ENCODE results near the gene TAF5L. TPM values are rescaled to one million over a fixed set of nuclear protein-coding genes. Genes with fewer than 3 reads are reported as not detected.
A peak's percentile ranks its signal among the peaks of the same experiment; 100 is the strongest.

The TAF5L gene
- total and polyA plus RNA-seq, 2 experiments from 2014 or later = 5.4 to 13.0 TPM

GRCh38 chr1:229627003-229627402 is 1.1 kb upstream of the TAF5L start:
- peaks cover 82% of the 10 kb centered on the region for H3K79me2 ChIP-seq
- no peak for DNase-seq (ENCODE audit: low spot score)
- H2AFZ ChIP-seq = peak overlapping the region; percentile 93
- H3K27me3 ChIP-seq = no peaks in the 10 kb centered on the region
- H3K4me3 ChIP-seq = peak overlapping the region; percentile 91
- TF ChIP-seq EZH2 (IDR thresholded peaks at IDR 0.05; ENCODE audit: borderline replicate concordance) = no peak
- TF ChIP-seq EZH2phosphoT487 (IDR thresholded peaks at IDR 0.05; ENCODE audit: low read depth, severe bottlenecking, unreplicated experiment) = no peak
- TF ChIP-seq CTCF (IDR thresholded peaks at IDR 0.05; ENCODE audit: poor library complexity) = no peak
- H3K9me2 ChIP-seq (replicated peaks; ENCODE audit: insufficient read depth) = no peaks in the 10 kb centered on the region
- peak overlapping the region; percentile 77 for H3K4me2 ChIP-seq
- no peaks in the 10 kb centered on the region for H3K9me3 ChIP-seq (ENCODE audit: low read depth)
- peaks cover 31% of the 10 kb centered on the region for H4K20me1 ChIP-seq (ENCODE audit: insufficient read depth, poor library complexity, severe bottlenecking)
- 9% methylated on average over 4 of the region's 4 CpGs for WGBS (ENCODE audit: low lambda C conversion rate, missing lambda C conversion rate)
- H3K27ac ChIP-seq = peak overlapping the region; percentile 78
- no peaks in the 10 kb centered on the region for H3K36me3 ChIP-seq (replicated peaks; ENCODE audit: insufficient read depth, low read depth)
- H3K4me1 ChIP-seq (ENCODE audit: insufficient read depth) = peaks cover 21% of the 10 kb centered on the region

DNA sequence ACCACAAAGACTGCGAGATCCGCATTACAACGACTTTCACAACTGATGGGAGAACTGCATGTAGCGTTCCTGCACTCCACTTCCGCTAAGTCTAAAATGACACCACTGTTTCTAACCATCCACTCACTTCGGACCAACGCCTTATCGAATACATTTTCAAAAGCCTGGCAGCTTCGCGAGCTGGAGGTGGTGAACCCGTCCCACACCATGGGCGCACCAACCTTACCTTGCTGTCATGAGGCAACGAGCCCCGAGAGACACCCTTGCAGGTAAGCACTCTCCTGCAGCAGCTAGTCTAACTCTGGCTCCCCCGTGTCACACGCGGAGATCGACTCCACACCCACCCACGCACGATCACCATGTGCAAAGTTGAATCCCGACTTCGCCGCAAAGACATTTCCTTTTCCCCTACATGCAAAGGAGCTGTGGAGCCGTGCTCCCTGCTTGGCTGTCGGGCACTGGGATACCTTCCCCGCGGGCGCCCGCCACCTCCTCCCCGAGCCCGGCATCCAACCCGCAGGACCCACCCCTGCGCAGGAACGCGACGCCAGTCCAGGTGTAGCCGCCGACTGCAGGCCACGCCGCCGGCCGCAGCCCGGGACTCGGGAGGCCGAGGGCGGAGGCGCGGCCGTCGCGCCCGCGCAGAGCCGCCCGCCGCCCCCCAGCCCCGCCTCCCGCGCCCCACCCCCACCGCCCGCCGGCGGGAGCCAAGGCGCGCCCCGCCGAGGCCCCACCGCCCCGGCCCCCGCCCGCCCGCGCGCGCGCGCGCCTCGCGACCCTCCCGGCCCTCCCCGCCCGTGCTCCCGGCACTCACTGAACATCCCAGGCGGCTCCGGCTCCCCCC is 629 bp downstream of the TAF5L start:
- WGBS (ENCODE audit: low lambda C conversion rate, missing lambda C conversion rate) = under 1% methylated on average over 25 of the region's 86 CpGs
- peak overlapping the region; percentile 96 for H3K4me3 ChIP-seq
- DNase-seq (ENCODE audit: low spot score) = peak; percentile 86
- H3K4me2 ChIP-seq = peak overlapping the region; percentile 94
- H3K9me2 ChIP-seq (replicated peaks; ENCODE audit: insufficient read depth) = no peaks in the 10 kb centered on the region
- no peaks in the 10 kb centered on the region for H3K27me3 ChIP-seq
- H3K79me2 ChIP-seq = peaks cover 86% of the 10 kb centered on the region
- H4K20me1 ChIP-seq (ENCODE audit: insufficient read depth, poor library complexity, severe bottlenecking) = peaks cover 31% of the 10 kb centered on the region
- H3K9me3 ChIP-seq (ENCODE audit: low read depth) = no peaks in the 10 kb centered on the region
- no peaks in the 10 kb centered on the region for H3K36me3 ChIP-seq (replicated peaks; ENCODE audit: insufficient read depth, low read depth)
- H2AFZ ChIP-seq = peak overlapping the region; percentile 89
- H3K27ac ChIP-seq = peak overlapping the region; percentile 99
- H3K4me1 ChIP-seq (ENCODE audit: insufficient read depth) = peaks cover 21% of the 10 kb centered on the region
- no peak for TF ChIP-seq EZH2phosphoT487 (IDR thresholded peaks at IDR 0.05; ENCODE audit: low read depth, severe bottlenecking, unreplicated experiment)
- no peak for TF ChIP-seq CTCF (IDR thresholded peaks at IDR 0.05; ENCODE audit: poor library complexity)
- TF ChIP-seq EZH2 (IDR thresholded peaks at IDR 0.05; ENCODE audit: borderline replicate concordance) = no peak

DNA sequence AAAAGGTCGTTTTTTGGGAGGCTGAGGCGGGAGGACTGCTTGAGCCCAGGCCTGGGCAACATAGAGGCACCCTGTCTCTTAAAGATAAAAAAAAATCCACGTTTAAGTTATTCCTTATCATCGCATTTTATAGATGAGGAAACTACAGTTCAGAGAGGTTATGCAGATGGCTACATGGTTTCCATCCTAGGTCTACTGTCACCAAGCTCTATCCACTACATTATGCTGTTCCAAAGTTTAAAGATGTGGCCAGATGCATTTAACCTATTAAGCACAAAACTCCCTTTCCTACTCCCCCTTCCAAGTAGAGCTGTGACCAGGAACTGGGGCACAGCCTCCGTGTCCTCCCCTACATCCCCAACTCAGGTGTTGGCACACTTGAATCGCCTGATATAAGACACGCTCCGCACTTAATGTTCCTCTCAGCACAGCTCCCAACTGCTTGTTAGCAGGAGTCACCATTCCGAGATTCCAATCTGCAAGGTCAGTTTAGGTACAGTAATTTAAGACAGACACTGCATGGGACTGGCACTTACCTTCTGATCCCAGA is 1.3 kb downstream of the TAF5L start:
- no peak for DNase-seq (ENCODE audit: low spot score)
- WGBS (ENCODE audit: low lambda C conversion rate, missing lambda C conversion rate) = 42% methylated on average over 9 of the region's 9 CpGs
- H3K36me3 ChIP-seq (replicated peaks; ENCODE audit: insufficient read depth, low read depth) = no peaks in the 10 kb centered on the region
- peak overlapping the region; percentile 96 for H3K4me3 ChIP-seq
- H3K27me3 ChIP-seq = no peaks in the 10 kb centered on the region
- peaks cover 86% of the 10 kb centered on the region for H3K79me2 ChIP-seq
- no peaks in the 10 kb centered on the region for H3K9me2 ChIP-seq (replicated peaks; ENCODE audit: insufficient read depth)
- H3K4me1 ChIP-seq (ENCODE audit: insufficient read depth) = peaks cover 21% of the 10 kb centered on the region
- TF ChIP-seq CTCF (IDR thresholded peaks at IDR 0.05; ENCODE audit: poor library complexity) (no peak), EZH2phosphoT487 (IDR thresholded peaks at IDR 0.05; ENCODE audit: low read depth, severe bottlenecking, unreplicated experiment) (no peak), EZH2 (IDR thresholded peaks at IDR 0.05; ENCODE audit: borderline replicate concordance) (no peak)
- H3K27ac ChIP-seq = peak overlapping the region; percentile 73
- H3K9me3 ChIP-seq (ENCODE audit: low read depth) = no peaks in the 10 kb centered on the region
- H2AFZ ChIP-seq = peak overlapping the region; percentile 89
- H4K20me1 ChIP-seq (ENCODE audit: insufficient read depth, poor library complexity, severe bottlenecking) = peaks cover 37% of the 10 kb centered on the region
- H3K4me2 ChIP-seq = peak overlapping the region; percentile 94

All from hepatocyte (in vitro differentiated cells).